ENCODE results near the gene PTS.

- no peak for TF ChIP-seq YY1 (IDR thresholded peaks at IDR 0.05; ENCODE audit: low read depth)
- no peak for TF ChIP-seq CREB1 (IDR thresholded peaks at IDR 0.05; ENCODE audit: low read depth)
- TF ChIP-seq TCF12 (IDR thresholded peaks at IDR 0.05; ENCODE audit: low read depth): no peak
- TF ChIP-seq RAD21 (IDR thresholded peaks at IDR 0.05; ENCODE audit: low read depth): no peak
- TF ChIP-seq EP300 (IDR thresholded peaks at IDR 0.05; ENCODE audit: borderline replicate concordance): no peak
- TF ChIP-seq, protein P1, sequence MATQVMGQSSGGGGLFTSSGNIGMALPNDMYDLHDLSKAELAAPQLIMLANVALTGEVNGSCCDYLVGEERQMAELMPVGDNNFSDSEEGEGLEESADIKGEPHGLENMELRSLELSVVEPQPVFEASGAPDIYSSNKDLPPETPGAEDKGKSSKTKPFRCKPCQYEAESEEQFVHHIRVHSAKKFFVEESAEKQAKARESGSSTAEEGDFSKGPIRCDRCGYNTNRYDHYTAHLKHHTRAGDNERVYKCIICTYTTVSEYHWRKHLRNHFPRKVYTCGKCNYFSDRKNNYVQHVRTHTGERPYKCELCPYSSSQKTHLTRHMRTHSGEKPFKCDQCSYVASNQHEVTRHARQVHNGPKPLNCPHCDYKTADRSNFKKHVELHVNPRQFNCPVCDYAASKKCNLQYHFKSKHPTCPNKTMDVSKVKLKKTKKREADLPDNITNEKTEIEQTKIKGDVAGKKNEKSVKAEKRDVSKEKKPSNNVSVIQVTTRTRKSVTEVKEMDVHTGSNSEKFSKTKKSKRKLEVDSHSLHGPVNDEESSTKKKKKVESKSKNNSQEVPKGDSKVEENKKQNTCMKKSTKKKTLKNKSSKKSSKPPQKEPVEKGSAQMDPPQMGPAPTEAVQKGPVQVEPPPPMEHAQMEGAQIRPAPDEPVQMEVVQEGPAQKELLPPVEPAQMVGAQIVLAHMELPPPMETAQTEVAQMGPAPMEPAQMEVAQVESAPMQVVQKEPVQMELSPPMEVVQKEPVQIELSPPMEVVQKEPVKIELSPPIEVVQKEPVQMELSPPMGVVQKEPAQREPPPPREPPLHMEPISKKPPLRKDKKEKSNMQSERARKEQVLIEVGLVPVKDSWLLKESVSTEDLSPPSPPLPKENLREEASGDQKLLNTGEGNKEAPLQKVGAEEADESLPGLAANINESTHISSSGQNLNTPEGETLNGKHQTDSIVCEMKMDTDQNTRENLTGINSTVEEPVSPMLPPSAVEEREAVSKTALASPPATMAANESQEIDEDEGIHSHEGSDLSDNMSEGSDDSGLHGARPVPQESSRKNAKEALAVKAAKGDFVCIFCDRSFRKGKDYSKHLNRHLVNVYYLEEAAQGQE (IDR thresholded peaks at IDR 0.05; ENCODE audit: low read depth): no peak
- TF ChIP-seq MAX (IDR thresholded peaks at IDR 0.05): no peak
- TF ChIP-seq FOXM1 (IDR thresholded peaks at IDR 0.05; ENCODE audit: borderline replicate concordance, low read depth): no peak
Observed at GRCh38 chr11:112227471-112227870, 1.2 kb downstream of the PTS start.

All from Ishikawa (cell line).